ENCODE measurements around the gene CAB39. TPM values are rescaled to one million over a fixed set of nuclear protein-coding genes. Genes with fewer than 3 reads are reported as not detected.

CAB39 gene
- total and polyA plus RNA-seq, 2 donors = 49.2 to 53.2 TPM

GRCh38 chr2:230678451-230678850, 34.2 kb upstream of the CAB39 start:
- peaks cover 0 to 4% of the 10 kb centered on the region in 2 donors for H3K4me1 ChIP-seq (ENCODE audit: control insufficient read depth in 2 of 2, insufficient read depth in 2 of 2, low read length in 2 of 2)
- no peak for DNase-seq (ENCODE audit: low read depth in 6 of 9, low spot score in 9 of 9)
- no peak overlapping the region for H3K4me3 ChIP-seq (ENCODE audit: low read length in 2 of 2)
- H3K36me3 ChIP-seq (ENCODE audit: control insufficient read depth in 2 of 2, insufficient read depth in 2 of 2, low read length in 1 of 2) = no peaks in the 10 kb centered on the region
- H3K9me3 ChIP-seq (ENCODE audit: control insufficient read depth in 2 of 2, insufficient read depth in 1 of 2, low read length in 1 of 2) = peaks cover 0 to 6% of the 10 kb centered on the region in 2 donors
- H3K27me3 ChIP-seq (ENCODE audit: control insufficient read depth in 2 of 2, insufficient read depth in 1 of 2, low read length in 1 of 2) = no peaks in the 10 kb centered on the region
- H3K27ac ChIP-seq (ENCODE audit: low read depth in 1 of 2, low read length in 1 of 2) = no peak overlapping the region

DNA sequence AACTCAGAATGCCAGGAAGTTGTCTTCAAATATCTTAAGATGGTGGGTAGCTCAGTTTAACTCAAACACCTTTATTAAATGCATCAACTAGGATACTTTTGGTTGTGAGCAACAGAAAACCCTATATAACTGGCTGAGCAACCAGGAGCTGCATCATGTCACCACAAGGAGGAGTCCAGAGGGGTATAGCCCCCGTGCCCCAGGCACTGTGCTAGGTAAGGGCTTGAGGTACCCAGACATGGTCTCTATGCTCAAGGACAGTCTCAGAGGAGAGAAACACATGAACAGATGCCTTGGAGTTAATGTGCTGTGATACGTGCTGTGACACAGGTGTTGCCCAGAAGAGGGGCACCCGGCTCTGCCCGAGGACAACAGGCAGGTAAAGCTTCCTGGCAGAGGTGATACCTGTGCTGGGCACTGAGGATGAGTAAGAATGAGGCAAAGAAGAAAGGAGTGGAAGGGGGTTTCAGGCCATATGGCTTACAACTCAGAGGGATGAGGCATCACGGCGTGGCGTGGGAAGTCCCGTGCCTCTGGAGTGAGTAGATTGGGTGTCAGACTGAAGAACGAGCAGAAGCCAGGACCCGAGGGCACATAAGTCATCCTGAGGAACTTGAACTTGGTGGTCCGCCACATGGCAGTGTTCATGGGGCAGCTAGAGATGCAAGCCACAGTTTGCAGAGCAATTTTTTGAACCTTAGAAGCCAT, 32.0 kb upstream of the CAB39 start:
- Histone ChIP-seq H3K36me3 (ENCODE audit: control insufficient read depth in 2 of 2, insufficient read depth in 2 of 2, low read length in 1 of 2) (no peaks in the 10 kb centered on the region), H3K4me1 (ENCODE audit: control insufficient read depth in 2 of 2, insufficient read depth in 2 of 2, low read length in 2 of 2) (no peaks in the 10 kb centered on the region), H3K9me3 (ENCODE audit: control insufficient read depth in 2 of 2, insufficient read depth in 1 of 2, low read length in 1 of 2) (peaks cover 0 to 6% of the 10 kb centered on the region in 2 donors), H3K4me3 (ENCODE audit: low read length in 2 of 2) (no peak overlapping the region), H3K27me3 (ENCODE audit: control insufficient read depth in 2 of 2, insufficient read depth in 1 of 2, low read length in 1 of 2) (no peaks in the 10 kb centered on the region), H3K27ac (ENCODE audit: low read depth in 1 of 2, low read length in 1 of 2) (no peak overlapping the region)
- 96% methylated on average over 11 of the region's 11 CpGs for WGBS
- no peak for DNase-seq (ENCODE audit: low read depth in 6 of 9, low spot score in 9 of 9)

DNA sequence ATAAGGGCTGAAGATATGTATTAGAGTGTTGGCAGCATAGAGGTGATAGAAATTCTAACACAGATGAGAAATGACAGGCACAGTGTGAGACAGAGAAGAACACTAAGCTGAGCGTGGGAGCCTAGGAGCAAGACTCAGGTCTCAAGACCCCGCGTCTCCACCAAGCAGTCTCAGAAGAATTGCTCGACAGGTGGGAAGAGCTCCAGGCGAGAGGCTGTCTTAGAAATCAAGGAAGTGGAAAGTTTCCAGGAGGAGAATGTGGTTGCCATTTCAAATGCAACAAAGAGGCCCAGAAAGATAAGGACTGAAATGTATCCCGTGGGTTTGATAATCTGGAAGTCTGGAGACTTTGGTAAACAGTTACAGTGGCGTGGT, 31.5 kb upstream of the CAB39 start:
- Histone ChIP-seq H3K4me1 (ENCODE audit: control insufficient read depth in 2 of 2, insufficient read depth in 2 of 2, low read length in 2 of 2) (no peaks in the 10 kb centered on the region), H3K36me3 (ENCODE audit: control insufficient read depth in 2 of 2, insufficient read depth in 2 of 2, low read length in 1 of 2) (no peaks in the 10 kb centered on the region), H3K27ac (ENCODE audit: low read depth in 1 of 2, low read length in 1 of 2) (no peak overlapping the region), H3K4me3 (ENCODE audit: low read length in 2 of 2) (no peak overlapping the region), H3K27me3 (ENCODE audit: control insufficient read depth in 2 of 2, insufficient read depth in 1 of 2, low read length in 1 of 2) (no peaks in the 10 kb centered on the region), H3K9me3 (ENCODE audit: control insufficient read depth in 2 of 2, insufficient read depth in 1 of 2, low read length in 1 of 2) (peaks cover 0 to 6% of the 10 kb centered on the region in 2 donors)
- WGBS = 90% methylated on average over 7 of the region's 7 CpGs
- DNase-seq (ENCODE audit: low read depth in 6 of 9, low spot score in 9 of 9) = no peak

DNA sequence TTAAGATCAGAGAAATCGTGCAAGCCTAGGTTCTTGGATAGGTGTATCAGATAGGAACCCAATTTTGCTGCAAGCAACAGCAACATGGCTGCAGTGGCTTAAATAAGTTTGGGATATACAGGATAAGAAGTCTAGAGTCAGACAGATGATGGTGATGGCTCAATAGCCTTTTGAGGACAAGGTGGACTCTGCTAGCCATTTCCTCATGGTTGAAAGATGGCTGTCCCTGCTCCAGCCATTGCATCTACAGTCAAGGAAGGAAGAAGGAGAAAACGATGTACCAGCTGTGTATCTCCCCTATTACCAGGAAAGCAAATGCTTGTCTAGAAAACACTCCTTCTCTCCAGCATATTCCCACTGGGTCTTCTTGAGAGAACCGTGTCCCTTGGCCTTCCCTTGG, 30.1 kb upstream of the CAB39 start:
- WGBS = 96% methylated on average over 3 of the region's 3 CpGs
- DNase-seq (ENCODE audit: low read depth in 6 of 9, low spot score in 9 of 9) = no peak
- no peaks in the 10 kb centered on the region for H3K4me1 ChIP-seq (ENCODE audit: control insufficient read depth in 2 of 2, insufficient read depth in 2 of 2, low read length in 2 of 2)
- H3K36me3 ChIP-seq (ENCODE audit: control insufficient read depth in 2 of 2, insufficient read depth in 2 of 2, low read length in 1 of 2) = no peaks in the 10 kb centered on the region
- no peak overlapping the region for H3K27ac ChIP-seq (ENCODE audit: low read depth in 1 of 2, low read length in 1 of 2)
- no peak overlapping the region for H3K4me3 ChIP-seq (ENCODE audit: low read length in 2 of 2)
- H3K27me3 ChIP-seq (ENCODE audit: control insufficient read depth in 2 of 2, insufficient read depth in 1 of 2, low read length in 1 of 2) = no peaks in the 10 kb centered on the region
- peaks cover 0 to 6% of the 10 kb centered on the region in 2 donors for H3K9me3 ChIP-seq (ENCODE audit: control insufficient read depth in 2 of 2, insufficient read depth in 1 of 2, low read length in 1 of 2)

- no peaks in the 10 kb centered on the region for H3K9me3 ChIP-seq (ENCODE audit: control insufficient read depth in 2 of 2, insufficient read depth in 1 of 2, low read length in 1 of 2)
- H3K4me1 ChIP-seq (ENCODE audit: control insufficient read depth in 2 of 2, insufficient read depth in 2 of 2, low read length in 2 of 2) = no peaks in the 10 kb centered on the region
- H3K27me3 ChIP-seq (ENCODE audit: control insufficient read depth in 2 of 2, insufficient read depth in 1 of 2, low read length in 1 of 2) = no peaks in the 10 kb centered on the region
- DNase-seq (ENCODE audit: low read depth in 6 of 9, low spot score in 9 of 9) = no peak
- no peak overlapping the region for H3K4me3 ChIP-seq (ENCODE audit: low read length in 2 of 2)
- no peaks in the 10 kb centered on the region for H3K36me3 ChIP-seq (ENCODE audit: control insufficient read depth in 2 of 2, insufficient read depth in 2 of 2, low read length in 1 of 2)
- no peak overlapping the region for H3K27ac ChIP-seq (ENCODE audit: low read depth in 1 of 2, low read length in 1 of 2)
- WGBS = 87% methylated on average over 8 of the region's 8 CpGs
Observed at GRCh38 chr2:230684270-230685168, 28.1 kb upstream of the CAB39 start.

GRCh38 chr2:230685178-230685577, 27.5 kb upstream of the CAB39 start:
- DNase-seq (ENCODE audit: low read depth in 6 of 9, low spot score in 9 of 9) = no peak
- WGBS = 59% methylated on average over 6 of the region's 6 CpGs
- Histone ChIP-seq H3K9me3 (ENCODE audit: control insufficient read depth in 2 of 2, insufficient read depth in 1 of 2, low read length in 1 of 2) (no peaks in the 10 kb centered on the region), H3K4me3 (ENCODE audit: low read length in 2 of 2) (no peak overlapping the region), H3K27me3 (ENCODE audit: control insufficient read depth in 2 of 2, insufficient read depth in 1 of 2, low read length in 1 of 2) (no peaks in the 10 kb centered on the region), H3K4me1 (ENCODE audit: control insufficient read depth in 2 of 2, insufficient read depth in 2 of 2, low read length in 2 of 2) (no peaks in the 10 kb centered on the region), H3K36me3 (ENCODE audit: control insufficient read depth in 2 of 2, insufficient read depth in 2 of 2, low read length in 1 of 2) (no peaks in the 10 kb centered on the region), H3K27ac (ENCODE audit: low read depth in 1 of 2, low read length in 1 of 2) (no peak overlapping the region)

GRCh38 chr2:230687498-230687897, 25.1 kb upstream of the CAB39 start:
- Histone ChIP-seq H3K9me3 (ENCODE audit: control insufficient read depth in 2 of 2, insufficient read depth in 1 of 2, low read length in 1 of 2) (no peaks in the 10 kb centered on the region), H3K27ac (ENCODE audit: low read depth in 1 of 2, low read length in 1 of 2) (no peak overlapping the region), H3K4me3 (ENCODE audit: low read length in 2 of 2) (no peak overlapping the region), H3K4me1 (ENCODE audit: control insufficient read depth in 2 of 2, insufficient read depth in 2 of 2, low read length in 2 of 2) (no peaks in the 10 kb centered on the region), H3K27me3 (ENCODE audit: control insufficient read depth in 2 of 2, insufficient read depth in 1 of 2, low read length in 1 of 2) (no peaks in the 10 kb centered on the region), H3K36me3 (ENCODE audit: control insufficient read depth in 2 of 2, insufficient read depth in 2 of 2, low read length in 1 of 2) (no peaks in the 10 kb centered on the region)
- DNase-seq (ENCODE audit: low read depth in 6 of 9, low spot score in 9 of 9) = no peak
- 96% methylated on average over 5 of the region's 5 CpGs for WGBS

GRCh38 chr2:230688490-230688889, 24.2 kb upstream of the CAB39 start:
- Histone ChIP-seq H3K36me3 (ENCODE audit: control insufficient read depth in 2 of 2, insufficient read depth in 2 of 2, low read length in 1 of 2) (no peaks in the 10 kb centered on the region), H3K27ac (ENCODE audit: low read depth in 1 of 2, low read length in 1 of 2) (no peak overlapping the region), H3K9me3 (ENCODE audit: control insufficient read depth in 2 of 2, insufficient read depth in 1 of 2, low read length in 1 of 2) (no peaks in the 10 kb centered on the region), H3K4me3 (ENCODE audit: low read length in 2 of 2) (no peak overlapping the region), H3K4me1 (ENCODE audit: control insufficient read depth in 2 of 2, insufficient read depth in 2 of 2, low read length in 2 of 2) (no peaks in the 10 kb centered on the region), H3K27me3 (ENCODE audit: control insufficient read depth in 2 of 2, insufficient read depth in 1 of 2, low read length in 1 of 2) (no peaks in the 10 kb centered on the region)
- 65% methylated on average over 2 of the region's 2 CpGs for WGBS
- no peak for DNase-seq (ENCODE audit: low read depth in 6 of 9, low spot score in 9 of 9)

DNA sequence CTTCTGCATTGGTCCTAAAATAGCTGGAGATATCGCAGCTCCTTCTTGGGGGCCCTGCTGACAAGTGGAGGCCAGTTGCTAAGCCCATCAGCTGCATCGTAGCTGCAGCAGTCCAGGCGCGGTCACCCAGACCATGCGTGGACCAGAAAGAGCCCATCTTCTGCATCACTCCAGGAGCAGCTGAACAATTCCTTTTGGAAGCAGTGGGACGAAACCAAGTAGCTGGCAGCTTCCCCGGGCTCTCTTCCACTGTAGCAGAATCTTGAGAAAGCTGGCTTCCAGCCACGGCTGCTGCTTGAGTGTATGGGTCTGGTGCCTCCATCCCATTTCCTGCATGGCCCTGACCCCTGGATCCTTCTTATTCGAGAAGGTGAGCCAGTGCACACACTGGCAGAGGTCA, 22.2 kb upstream of the CAB39 start:
- Histone ChIP-seq H3K4me3 (ENCODE audit: low read length in 2 of 2) (no peak overlapping the region), H3K4me1 (ENCODE audit: control insufficient read depth in 2 of 2, insufficient read depth in 2 of 2, low read length in 2 of 2) (no peaks in the 10 kb centered on the region), H3K36me3 (ENCODE audit: control insufficient read depth in 2 of 2, insufficient read depth in 2 of 2, low read length in 1 of 2) (no peaks in the 10 kb centered on the region), H3K9me3 (ENCODE audit: control insufficient read depth in 2 of 2, insufficient read depth in 1 of 2, low read length in 1 of 2) (no peaks in the 10 kb centered on the region), H3K27ac (ENCODE audit: low read depth in 1 of 2, low read length in 1 of 2) (no peak overlapping the region), H3K27me3 (ENCODE audit: control insufficient read depth in 2 of 2, insufficient read depth in 1 of 2, low read length in 1 of 2) (no peaks in the 10 kb centered on the region)
- 96% methylated on average over 9 of the region's 9 CpGs for WGBS
- no peak for DNase-seq (ENCODE audit: low read depth in 6 of 9, low spot score in 9 of 9)

Data from thymus (tissue), 11 donors.